Esophagus squamous epithelium (tissue), 4 donors: ENCODE measurements around the gene ANGPTL1.

Source experiments
- POLR2A ChIP-seq, 4 donors: fragments of 450-650 bp; IDR thresholded peaks; one replicate each; pipeline ENCODE4 v1.6.1; 2017; ENCODE audit warnings: antibody characterized with exemption in 4 of 4, mild to moderate bottlenecking in 4 of 4, moderate library complexity in 3 of 4
- TF ChIP-seq, protein P1 (sequence below), 6 experiments: fragments of 450-650 bp in 4 of 6; fragments of 200-600 bp in 2 of 6; sonication (generic) in 2 of 6; IDR thresholded peaks; one replicate each; pipeline ENCODE4 v1.5.1; 2016 to 2019; ENCODE audit warnings: antibody characterized with exemption in 6 of 6, mild to moderate bottlenecking in 4 of 6, moderate library complexity in 4 of 6

DNA sequence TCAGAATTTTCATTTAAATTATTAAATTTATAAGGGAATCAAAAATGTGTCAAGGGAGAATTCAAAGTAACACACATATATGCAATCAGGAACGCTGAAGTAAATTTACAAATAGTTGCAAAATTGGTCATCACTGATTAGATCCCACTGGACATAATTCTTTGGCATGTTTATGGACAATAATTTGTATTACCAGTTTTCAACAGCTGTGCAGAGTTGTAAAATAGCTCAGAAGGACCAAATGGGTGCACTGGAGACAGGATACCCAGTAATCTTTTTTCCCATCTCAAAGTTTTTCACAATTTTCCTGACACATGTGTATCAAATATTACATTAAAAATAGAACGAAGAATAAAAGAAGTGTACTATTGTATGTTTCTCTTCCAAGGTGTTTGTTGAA, 4.1 kb upstream of the ANGPTL1 start:
- TF ChIP-seq, protein P1, sequence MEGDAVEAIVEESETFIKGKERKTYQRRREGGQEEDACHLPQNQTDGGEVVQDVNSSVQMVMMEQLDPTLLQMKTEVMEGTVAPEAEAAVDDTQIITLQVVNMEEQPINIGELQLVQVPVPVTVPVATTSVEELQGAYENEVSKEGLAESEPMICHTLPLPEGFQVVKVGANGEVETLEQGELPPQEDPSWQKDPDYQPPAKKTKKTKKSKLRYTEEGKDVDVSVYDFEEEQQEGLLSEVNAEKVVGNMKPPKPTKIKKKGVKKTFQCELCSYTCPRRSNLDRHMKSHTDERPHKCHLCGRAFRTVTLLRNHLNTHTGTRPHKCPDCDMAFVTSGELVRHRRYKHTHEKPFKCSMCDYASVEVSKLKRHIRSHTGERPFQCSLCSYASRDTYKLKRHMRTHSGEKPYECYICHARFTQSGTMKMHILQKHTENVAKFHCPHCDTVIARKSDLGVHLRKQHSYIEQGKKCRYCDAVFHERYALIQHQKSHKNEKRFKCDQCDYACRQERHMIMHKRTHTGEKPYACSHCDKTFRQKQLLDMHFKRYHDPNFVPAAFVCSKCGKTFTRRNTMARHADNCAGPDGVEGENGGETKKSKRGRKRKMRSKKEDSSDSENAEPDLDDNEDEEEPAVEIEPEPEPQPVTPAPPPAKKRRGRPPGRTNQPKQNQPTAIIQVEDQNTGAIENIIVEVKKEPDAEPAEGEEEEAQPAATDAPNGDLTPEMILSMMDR (IDR thresholded peaks at IDR 0.05): no peak
- no peak for TF ChIP-seq POLR2A (IDR thresholded peaks at IDR 0.05)
